GM12801 (cell line): ENCODE measurements around the gene TMEM203.

Experiments used
- CTCF ChIP-seq: IDR thresholded peaks from one replicate; pipeline ENCODE4 v1.5.1; 2011; ENCODE audit warnings: control low read depth; ENCODE audit not compliant: insufficient read length; ENCODE audit errors: extremely low read depth

Gene TMEM203

DNA sequence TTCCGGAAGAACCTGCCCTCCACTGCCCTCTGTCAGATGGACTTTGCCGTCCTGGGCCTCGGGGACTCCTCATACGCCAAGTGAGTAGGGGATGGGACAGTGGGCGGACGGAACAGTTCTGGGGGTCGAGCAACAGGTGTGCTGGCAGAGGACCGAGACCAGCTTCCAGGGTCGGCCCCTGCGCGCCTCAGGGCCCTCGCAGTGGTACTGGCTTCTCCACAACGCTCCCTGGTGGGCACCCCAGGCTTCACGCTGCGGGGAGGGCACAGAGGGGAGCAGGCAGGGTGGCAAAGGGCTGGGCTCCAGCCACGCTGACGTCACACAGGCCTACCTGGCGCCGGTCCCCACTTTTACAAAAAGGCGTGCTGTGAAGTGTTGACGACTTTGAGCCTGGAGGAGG is 7.1 kb upstream of the TMEM203 start:
- TF ChIP-seq CTCF = no peak

- TF ChIP-seq CTCF = no peak
These were observed 6.1 kb upstream of the TMEM203 start for GRCh38 chr9:137211532-137211931.

GRCh38 chr9:137206602-137207001 is 1.2 kb upstream of the TMEM203 start:
- TF ChIP-seq CTCF = no peak

- no peak for TF ChIP-seq CTCF
These were observed 720 bp downstream of the TMEM203 start for GRCh38 chr9:137204731-137205125.

DNA sequence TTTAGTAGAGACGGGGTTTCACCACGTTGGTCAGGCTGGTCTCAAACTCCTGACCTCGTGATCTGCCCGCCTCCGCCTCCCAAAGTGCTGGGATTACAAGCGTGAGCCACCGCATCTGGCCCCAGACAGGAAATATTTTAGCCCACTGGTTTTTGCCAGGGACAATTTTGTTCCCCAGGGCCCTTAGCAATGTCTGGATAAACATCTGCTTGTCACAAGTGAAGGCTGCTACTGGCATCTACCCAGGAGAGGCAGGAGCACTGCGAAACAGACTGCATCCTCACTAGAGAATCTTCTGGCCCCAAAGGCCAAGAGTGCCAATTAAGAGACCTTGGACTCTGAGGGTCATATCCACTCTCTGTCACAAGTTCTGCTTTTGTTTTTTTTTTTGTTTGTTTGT is 2.5 kb downstream of the TMEM203 start:
- TF ChIP-seq CTCF = no peak

- TF ChIP-seq CTCF = no peak
These were observed 4.1 kb downstream of the TMEM203 start for GRCh38 chr9:137201205-137201868.

GRCh38 chr9:137200311-137201204 is 4.9 kb downstream of the TMEM203 start, which contains the start of gene TPRN:
TSS of gene TPRN (minus strand) at chr9:137200741. CDS start at chr9:137200711, 30 bp downstream.
- no peak for TF ChIP-seq CTCF
